ENCODE measurements around the gene FCRL5. TPM values are rescaled to one million over a fixed set of nuclear protein-coding genes. Genes with fewer than 3 reads are reported as not detected.

Gene FCRL5
- total RNA-seq, 2 donors from 2014 or later = 1.1 TPM; not detected in 1

- no peak for DNase-seq
- Histone ChIP-seq H3K9me3 (ENCODE audit: control insufficient read depth, low read length) (no peaks in the 10 kb centered on the region), H3K9ac (ENCODE audit: extremely low read depth, low read length, poor library complexity, severe bottlenecking) (no peak overlapping the region), H3K27me3 (ENCODE audit: control insufficient read depth, insufficient read depth, low read length, poor library complexity, severe bottlenecking) (no peaks in the 10 kb centered on the region), H3K27ac (ENCODE audit: low read depth, low read length) (no peak overlapping the region), H3K4me3 (ENCODE audit: low read length) (no peak overlapping the region), H3K36me3 (ENCODE audit: control insufficient read depth, insufficient read depth, low read length) (no peaks in the 10 kb centered on the region), H3K4me1 (ENCODE audit: control insufficient read depth, insufficient read depth, low read length) (no peaks in the 10 kb centered on the region)
- Mint-ChIP-seq H3K4me3 (no peak overlapping the region), H3K36me3 (ENCODE audit: low read depth) (no peaks in the 10 kb centered on the region), H3K27me3 (ENCODE audit: insufficient read depth) (peaks cover 1% of the 10 kb centered on the region), H3K27ac (no peak overlapping the region), H3K4me1 (no peaks in the 10 kb centered on the region), H3K9me3 (no peaks in the 10 kb centered on the region)
- 91 to 93% methylated on average over 5 to 8 of the region's 8 CpGs for WGBS, 2 experiments (ENCODE audit: insufficient coverage in 1 of 2, insufficient read length in 1 of 2)
- no peak for TF ChIP-seq CTCF (conservative IDR thresholded peaks at IDR 0.05)
These were observed 35.3 kb downstream of the FCRL5 start for GRCh38 chr1:157517016-157517415.

DNA sequence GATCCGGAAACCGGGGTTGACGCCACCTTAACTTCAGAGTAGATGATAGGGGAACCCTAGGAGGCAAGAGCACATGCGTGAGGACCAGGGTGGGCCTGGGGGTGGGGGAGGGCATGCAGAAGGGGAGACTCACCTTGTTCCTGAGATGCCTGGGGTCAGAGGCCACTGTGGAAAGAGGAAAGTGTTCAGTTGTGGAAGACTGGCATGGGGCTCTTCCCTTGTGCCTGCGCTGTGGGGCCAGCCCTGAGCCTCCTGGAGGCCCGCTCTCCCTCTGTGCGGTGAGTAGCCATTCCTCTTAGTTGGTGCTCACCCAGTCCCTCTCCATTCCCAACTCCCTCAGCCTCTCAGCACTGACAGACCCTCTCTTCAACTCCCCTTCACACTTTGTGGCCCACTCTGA lies 36.6 kb downstream of the FCRL5 start:
- peaks cover 1% of the 10 kb centered on the region for H3K27me3 Mint-ChIP-seq (ENCODE audit: insufficient read depth)
- Histone ChIP-seq H3K27me3 (ENCODE audit: control insufficient read depth, insufficient read depth, low read length, poor library complexity, severe bottlenecking) (no peaks in the 10 kb centered on the region), H3K9ac (ENCODE audit: extremely low read depth, low read length, poor library complexity, severe bottlenecking) (no peak overlapping the region), H3K4me1 (ENCODE audit: control insufficient read depth, insufficient read depth, low read length) (no peaks in the 10 kb centered on the region), H3K36me3 (ENCODE audit: control insufficient read depth, insufficient read depth, low read length) (no peaks in the 10 kb centered on the region), H3K27ac (ENCODE audit: low read depth, low read length) (no peak overlapping the region), H3K4me3 (ENCODE audit: low read length) (no peak overlapping the region), H3K9me3 (ENCODE audit: control insufficient read depth, low read length) (no peaks in the 10 kb centered on the region)
- H3K27ac Mint-ChIP-seq = no peak overlapping the region
- DNase-seq = no peak
- TF ChIP-seq CTCF (conservative IDR thresholded peaks at IDR 0.05) = no peak
- no peaks in the 10 kb centered on the region for H3K9me3 Mint-ChIP-seq
- no peaks in the 10 kb centered on the region for H3K4me1 Mint-ChIP-seq
- H3K36me3 Mint-ChIP-seq (ENCODE audit: low read depth) = no peaks in the 10 kb centered on the region
- 86 to 89% methylated on average over 7 of the region's 7 CpGs for WGBS, 2 experiments (ENCODE audit: insufficient coverage in 1 of 2, insufficient read length in 1 of 2)
- H3K4me3 Mint-ChIP-seq = no peak overlapping the region

DNA sequence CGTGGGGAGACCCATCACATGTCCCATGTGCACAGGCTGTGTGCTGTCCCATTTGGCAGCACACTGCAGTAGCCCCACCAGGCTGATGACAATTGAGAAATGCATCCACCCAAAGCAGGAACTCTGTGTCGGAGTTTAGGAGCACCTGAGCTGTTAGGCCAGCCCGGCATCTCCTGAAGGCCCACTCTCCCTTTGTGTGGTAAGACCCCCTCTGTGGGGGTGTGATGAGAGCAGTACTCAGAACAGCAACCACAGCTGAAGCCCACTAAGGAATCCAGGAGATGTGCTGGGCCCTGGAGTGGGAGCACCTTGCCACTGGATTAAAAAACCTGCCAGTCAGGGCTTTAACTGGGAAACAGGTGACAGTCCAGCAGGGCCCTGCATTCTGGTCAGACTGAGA lies 37.2 kb downstream of the FCRL5 start:
- Histone ChIP-seq H3K4me3 (ENCODE audit: low read length) (no peak overlapping the region), H3K9ac (ENCODE audit: extremely low read depth, low read length, poor library complexity, severe bottlenecking) (no peak overlapping the region), H3K4me1 (ENCODE audit: control insufficient read depth, insufficient read depth, low read length) (no peaks in the 10 kb centered on the region), H3K27me3 (ENCODE audit: control insufficient read depth, insufficient read depth, low read length, poor library complexity, severe bottlenecking) (no peaks in the 10 kb centered on the region), H3K9me3 (ENCODE audit: control insufficient read depth, low read length) (no peaks in the 10 kb centered on the region), H3K27ac (ENCODE audit: low read depth, low read length) (no peak overlapping the region), H3K36me3 (ENCODE audit: control insufficient read depth, insufficient read depth, low read length) (no peaks in the 10 kb centered on the region)
- 88 to 93% methylated on average over 1 to 3 of the region's 3 CpGs for WGBS, 2 experiments (ENCODE audit: insufficient coverage in 1 of 2, insufficient read length in 1 of 2)
- H3K27ac Mint-ChIP-seq = no peak overlapping the region
- H3K27me3 Mint-ChIP-seq (ENCODE audit: insufficient read depth) = peaks cover 1% of the 10 kb centered on the region
- TF ChIP-seq CTCF (conservative IDR thresholded peaks at IDR 0.05) = no peak
- H3K9me3 Mint-ChIP-seq = no peaks in the 10 kb centered on the region
- DNase-seq = no peak
- no peaks in the 10 kb centered on the region for H3K4me1 Mint-ChIP-seq
- H3K4me3 Mint-ChIP-seq = no peak overlapping the region
- H3K36me3 Mint-ChIP-seq (ENCODE audit: low read depth) = no peaks in the 10 kb centered on the region
